Calu3 (cell line): ENCODE results near the gene APOC4. TPM values are rescaled to one million over a fixed set of nuclear protein-coding genes. Genes with fewer than 3 reads are reported as not detected.
A peak's percentile ranks its signal among the peaks of the same experiment; 100 is the strongest.

Experiments
- Bru-seq: library from RNA; stranded (reverse); fragments of 400-500 nt; gene quantifications from one replicate; lab custom pipeline; 2021; lab: Mats Ljungman, UMichigan
- BruChase-seq, 2 experiments: library from RNA; stranded (reverse); fragments of 400-500 nt; gene quantifications; one replicate each; lab custom pipeline; 2021; lab: Mats Ljungman, UMichigan
- BruUV-seq: library from RNA; stranded (reverse); fragments of 400-500 nt; replicated peaks from 2 replicates; lab custom pipeline; 2021; lab: Mats Ljungman, UMichigan
- CTCF ChIA-PET: fragments of 300-600 bp; sonication (Branson Sonifier 250); formaldehyde crosslinking; loops from one replicate; lab custom pipeline; 2022; ENCODE audit warnings: antibody characterized with exemption; lab: Charles Lee
- DNase-seq: peaks from one replicate; pipeline ENCODE4 v3.0.0; 2022
- H3K27ac Mint-ChIP-seq: one replicate; pipeline ENCODE4 v1.8.0; 2022; ENCODE audit warnings: mixed read lengths; ENCODE audit not compliant: unreplicated experiment
- H3K27me3 Mint-ChIP-seq: one replicate; pipeline ENCODE4 v1.8.0; 2022; ENCODE audit warnings: mixed read lengths; ENCODE audit not compliant: unreplicated experiment
- H3K36me3 Mint-ChIP-seq: one replicate; pipeline ENCODE4 v1.8.0; 2022; ENCODE audit warnings: mild to moderate bottlenecking, moderate library complexity, mixed read lengths; ENCODE audit not compliant: insufficient read depth, unreplicated experiment
- H3K4me1 Mint-ChIP-seq: one replicate; pipeline ENCODE4 v1.8.0; 2022; ENCODE audit warnings: mild to moderate bottlenecking, low read depth, mixed read lengths; ENCODE audit not compliant: unreplicated experiment
- H3K4me3 Mint-ChIP-seq: one replicate; pipeline ENCODE4 v1.8.0; 2022; ENCODE audit warnings: mild to moderate bottlenecking, low read depth, moderate library complexity, mixed read lengths; ENCODE audit not compliant: unreplicated experiment
- H3K9me3 Mint-ChIP-seq: one replicate; pipeline ENCODE4 v1.8.0; 2022; ENCODE audit warnings: low read depth, mixed read lengths; ENCODE audit not compliant: unreplicated experiment
- intact Hi-C: fragments of 100-400 bp; cut with micrococcal nuclease; formaldehyde crosslinking; loops from one replicate; pipeline ENCODE4 v1.10.0; 2022; ENCODE audit not compliant: unreplicated experiment
- long read RNA-seq: library from polyadenylated mRNA; stranded (forward); transcript quantifications from one replicate; pipeline ENCODE4 v2.0.0, GENCODE V29; 2022
- total RNA-seq: library from RNA; stranded (reverse); gene quantifications from 2 replicates; pipeline ENCODE4 v1.2.3, GENCODE V29; 2022
- TF ChIP-seq, protein P1 (sequence below): fragments of 200-600 bp; IDR thresholded peaks from one replicate; pipeline ENCODE4 v1.8.0; 2022; ENCODE audit warnings: antibody characterized with exemption; ENCODE audit not compliant: unreplicated experiment

The APOC4 gene, protein sequence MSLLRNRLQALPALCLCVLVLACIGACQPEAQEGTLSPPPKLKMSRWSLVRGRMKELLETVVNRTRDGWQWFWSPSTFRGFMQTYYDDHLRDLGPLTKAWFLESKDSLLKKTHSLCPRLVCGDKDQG
- total RNA-seq, result not detected in 2 replicates
- not detected for Bru-seq, nascent RNA
- not detected for BruChase-seq, experiment 1, labeled RNA remaining after a 6-hour chase
- BruChase-seq, experiment 2, labeled RNA remaining after a 2-hour chase, result not detected
- long read RNA-seq, result 0 reads

DNA sequence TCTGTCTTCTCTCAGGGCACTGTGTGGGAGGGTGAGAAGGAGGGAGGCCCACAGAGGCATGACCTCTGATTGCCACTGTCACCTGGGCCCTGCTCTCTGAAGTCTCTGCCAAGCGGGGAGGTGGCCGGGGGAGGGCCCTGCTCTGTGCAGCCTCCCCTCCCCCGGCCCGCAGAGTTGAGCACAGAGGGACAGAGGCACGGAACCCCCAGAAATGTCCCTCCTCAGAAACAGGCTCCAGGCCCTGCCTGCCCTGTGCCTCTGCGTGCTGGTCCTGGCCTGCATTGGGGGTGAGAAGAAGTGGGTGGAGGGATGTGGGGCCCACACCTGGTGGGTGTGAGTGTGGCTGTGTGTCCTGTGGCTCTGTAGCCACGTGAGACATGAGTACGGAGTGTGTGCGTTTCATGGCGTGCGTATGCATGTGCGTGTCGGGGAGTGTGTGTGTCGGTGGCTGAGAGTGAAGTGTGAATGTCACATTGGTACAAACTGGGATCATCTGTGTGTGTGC, at the start of gene APOC4:
TSS of gene APOC4 (plus strand) at position 171 of the 505 bp plus-strand sequence. CDS start at position 212, 41 bp downstream.
- Mint-ChIP-seq H3K4me3 (no peak within 1 kb of the TSS), H3K9me3 (no peaks in the 10 kb centered on the region), H3K4me1 (peaks cover 8% of the 10 kb centered on the region), H3K27ac (no peak within 1 kb of the TSS), H3K36me3 (peaks cover 3% of the 10 kb centered on the region), H3K27me3 (peaks cover 23% of the 10 kb centered on the region)
- no peak for DNase-seq
- TF ChIP-seq, protein P1, sequence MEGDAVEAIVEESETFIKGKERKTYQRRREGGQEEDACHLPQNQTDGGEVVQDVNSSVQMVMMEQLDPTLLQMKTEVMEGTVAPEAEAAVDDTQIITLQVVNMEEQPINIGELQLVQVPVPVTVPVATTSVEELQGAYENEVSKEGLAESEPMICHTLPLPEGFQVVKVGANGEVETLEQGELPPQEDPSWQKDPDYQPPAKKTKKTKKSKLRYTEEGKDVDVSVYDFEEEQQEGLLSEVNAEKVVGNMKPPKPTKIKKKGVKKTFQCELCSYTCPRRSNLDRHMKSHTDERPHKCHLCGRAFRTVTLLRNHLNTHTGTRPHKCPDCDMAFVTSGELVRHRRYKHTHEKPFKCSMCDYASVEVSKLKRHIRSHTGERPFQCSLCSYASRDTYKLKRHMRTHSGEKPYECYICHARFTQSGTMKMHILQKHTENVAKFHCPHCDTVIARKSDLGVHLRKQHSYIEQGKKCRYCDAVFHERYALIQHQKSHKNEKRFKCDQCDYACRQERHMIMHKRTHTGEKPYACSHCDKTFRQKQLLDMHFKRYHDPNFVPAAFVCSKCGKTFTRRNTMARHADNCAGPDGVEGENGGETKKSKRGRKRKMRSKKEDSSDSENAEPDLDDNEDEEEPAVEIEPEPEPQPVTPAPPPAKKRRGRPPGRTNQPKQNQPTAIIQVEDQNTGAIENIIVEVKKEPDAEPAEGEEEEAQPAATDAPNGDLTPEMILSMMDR, result no peak
- CTCF ChIA-PET, result no interaction called here
- no TSS peak for BruUV-seq
- intact Hi-C loops, result no loop called here

GRCh38 chr19:44892932-44893331, 49.1 kb upstream of the APOC4 start:
- Mint-ChIP-seq H3K27ac (peak overlapping the region; percentile 81), H3K36me3 (peaks cover 95% of the 10 kb centered on the region), H3K4me3 (peak overlapping the region; percentile 71), H3K27me3 (no peaks in the 10 kb centered on the region), H3K9me3 (no peaks in the 10 kb centered on the region), H3K4me1 (peaks cover 28% of the 10 kb centered on the region)
- TF ChIP-seq, protein P1, result no peak
- CTCF ChIA-PET, result interaction anchor here (0.6 kb wide), 1 partner anchor 467 kb away, joined by 3 read pairs; no protein-coding TSS in a partner anchor
- intact Hi-C loops, result no loop called here
- no TSS peak for BruUV-seq
- DNase-seq, result no peak

DNA sequence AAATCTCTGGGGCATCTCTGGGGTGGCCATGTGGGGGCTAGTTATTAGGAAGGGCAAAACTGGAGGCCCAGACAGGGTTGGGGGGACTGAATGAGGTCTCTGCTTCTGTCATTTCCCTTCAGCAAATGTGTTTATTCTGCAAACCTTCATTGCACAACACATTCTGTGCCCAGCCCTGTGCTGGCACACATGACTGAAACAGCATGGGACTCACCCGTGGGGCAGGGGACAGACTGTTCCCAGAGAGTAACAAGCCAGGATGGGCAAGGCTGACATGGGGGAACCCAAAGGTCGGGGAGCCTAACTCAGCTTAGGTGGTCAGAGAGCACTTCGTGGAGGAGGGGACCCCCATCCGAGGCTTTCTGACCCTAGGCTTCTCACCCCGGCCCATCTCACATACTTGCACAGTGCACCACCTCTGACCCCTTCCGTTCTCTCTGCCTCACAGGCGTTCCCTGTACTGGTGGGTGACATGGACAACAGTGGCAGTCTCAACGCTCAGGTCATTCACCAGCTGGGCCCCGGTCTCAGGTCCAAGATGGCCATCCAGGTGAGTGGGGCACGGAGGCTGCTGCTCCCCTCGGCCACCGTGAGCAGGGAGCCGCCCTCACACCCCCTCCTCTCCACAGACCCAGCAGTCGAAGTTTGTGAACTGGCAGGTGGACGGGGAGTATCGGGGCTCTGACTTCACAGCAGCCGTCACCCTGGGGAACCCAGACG, 48.5 kb upstream of the APOC4 start:
- CTCF ChIA-PET, result interaction anchor here (0.6 kb wide), 1 partner anchor 466 kb away, joined by 3 read pairs; no protein-coding TSS in a partner anchor
- no peaks in the 10 kb centered on the region for H3K27me3 Mint-ChIP-seq
- BruUV-seq, result no TSS peak
- DNase-seq, result no peak
- intact Hi-C loops, result no loop called here
- peaks cover 95% of the 10 kb centered on the region for H3K36me3 Mint-ChIP-seq
- H3K4me1 Mint-ChIP-seq, result peaks cover 28% of the 10 kb centered on the region
- H3K27ac Mint-ChIP-seq, result no peak overlapping the region
- no peaks in the 10 kb centered on the region for H3K9me3 Mint-ChIP-seq
- TF ChIP-seq, protein P1, result no peak
- H3K4me3 Mint-ChIP-seq, result peak overlapping the region; percentile 71

GRCh38 chr19:44894052-44894400, 48.0 kb upstream of the APOC4 start:
- DNase-seq, result no peak
- TF ChIP-seq, protein P1, result no peak
- TSS peak; percentile 2 for BruUV-seq
- Mint-ChIP-seq H3K9me3 (no peaks in the 10 kb centered on the region), H3K4me1 (peaks cover 28% of the 10 kb centered on the region), H3K4me3 (no peak overlapping the region), H3K36me3 (peaks cover 95% of the 10 kb centered on the region), H3K27me3 (no peaks in the 10 kb centered on the region), H3K27ac (no peak overlapping the region)
- CTCF ChIA-PET, result no interaction called here
- intact Hi-C loops, result no loop called here
